ENCODE data around the gene CDKN2A.
"Not testable (repeated sequence)": the region's sequence is repeated elsewhere in the genome, so short reads cannot be mapped to it uniquely, and the experiment has no call there.

Gene CDKN2A

GRCh38 chr9:21965401-21965951 lies 28.7 kb downstream of the CDKN2A start:
- Histone ChIP-seq H3K27ac (no peak overlapping the region), H3K4me3 (peak overlapping the region; percentile 54)
- no peak for DNase-seq (ENCODE audit: low spot score)
- TF ChIP-seq, protein P1, sequence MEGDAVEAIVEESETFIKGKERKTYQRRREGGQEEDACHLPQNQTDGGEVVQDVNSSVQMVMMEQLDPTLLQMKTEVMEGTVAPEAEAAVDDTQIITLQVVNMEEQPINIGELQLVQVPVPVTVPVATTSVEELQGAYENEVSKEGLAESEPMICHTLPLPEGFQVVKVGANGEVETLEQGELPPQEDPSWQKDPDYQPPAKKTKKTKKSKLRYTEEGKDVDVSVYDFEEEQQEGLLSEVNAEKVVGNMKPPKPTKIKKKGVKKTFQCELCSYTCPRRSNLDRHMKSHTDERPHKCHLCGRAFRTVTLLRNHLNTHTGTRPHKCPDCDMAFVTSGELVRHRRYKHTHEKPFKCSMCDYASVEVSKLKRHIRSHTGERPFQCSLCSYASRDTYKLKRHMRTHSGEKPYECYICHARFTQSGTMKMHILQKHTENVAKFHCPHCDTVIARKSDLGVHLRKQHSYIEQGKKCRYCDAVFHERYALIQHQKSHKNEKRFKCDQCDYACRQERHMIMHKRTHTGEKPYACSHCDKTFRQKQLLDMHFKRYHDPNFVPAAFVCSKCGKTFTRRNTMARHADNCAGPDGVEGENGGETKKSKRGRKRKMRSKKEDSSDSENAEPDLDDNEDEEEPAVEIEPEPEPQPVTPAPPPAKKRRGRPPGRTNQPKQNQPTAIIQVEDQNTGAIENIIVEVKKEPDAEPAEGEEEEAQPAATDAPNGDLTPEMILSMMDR (IDR thresholded peaks at IDR 0.05): no peak

GRCh38 chr9:21964925-21965385 lies 29.2 kb downstream of the CDKN2A start:
- Histone ChIP-seq H3K4me3 (peak overlapping the region; percentile 54), H3K27ac (no peak overlapping the region)
- no peak for DNase-seq (ENCODE audit: low spot score)
- TF ChIP-seq, protein P1 (IDR thresholded peaks at IDR 0.05): no peak

GRCh38 chr9:21961569-21961968 lies 32.6 kb downstream of the CDKN2A start:
- H3K4me3 ChIP-seq: no peak overlapping the region
- DNase-seq (ENCODE audit: low spot score): no peak
- TF ChIP-seq, protein P1 (IDR thresholded peaks at IDR 0.05): no peak
- no peak overlapping the region for H3K27ac ChIP-seq

DNA sequence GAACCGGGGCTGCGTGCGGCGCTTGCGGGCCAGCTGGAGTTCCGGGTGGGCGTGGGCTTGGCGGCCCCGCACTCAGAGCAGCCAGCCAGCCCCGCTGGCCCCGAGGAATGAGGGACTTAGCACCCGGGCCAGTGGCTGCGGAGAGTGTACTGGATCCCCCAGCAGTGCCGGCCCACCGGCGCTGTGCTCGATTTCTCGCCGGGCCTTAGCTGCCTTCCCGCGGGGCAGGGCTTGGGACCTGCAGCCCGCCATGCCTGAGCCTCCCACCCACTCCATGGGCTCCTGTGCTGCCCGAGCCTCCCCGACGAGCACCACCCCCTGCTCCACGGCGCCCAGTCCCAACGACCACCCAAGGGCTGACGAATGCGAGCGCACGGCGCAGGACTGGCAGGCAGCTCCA lies 34.9 kb downstream of the CDKN2A start:
- not testable (repeated sequence) for H3K27ac ChIP-seq; DNase-seq (ENCODE audit: low spot score); H3K4me3 ChIP-seq

DNA sequence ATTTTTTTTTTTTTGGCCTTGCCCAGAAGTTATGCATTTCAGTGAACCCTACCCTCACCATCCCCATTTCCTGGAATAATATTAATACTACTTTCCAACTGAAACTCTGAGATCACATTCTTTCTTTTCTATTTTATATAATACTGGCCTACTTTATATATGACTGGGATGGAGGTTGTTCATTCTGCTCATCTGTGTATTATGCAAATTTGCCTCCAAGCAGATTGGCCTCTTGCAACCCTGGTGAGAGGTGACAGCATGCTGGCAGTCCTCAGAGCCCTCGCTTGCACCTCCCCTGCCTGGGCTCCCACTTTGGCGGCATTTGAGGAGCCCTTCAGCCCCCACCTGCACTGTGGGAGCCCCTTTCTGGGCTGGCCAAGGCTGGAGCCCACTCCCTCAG lies 35.4 kb downstream of the CDKN2A start:
- TF ChIP-seq, protein P1 (IDR thresholded peaks at IDR 0.05): no peak
- Histone ChIP-seq H3K27ac (no peak overlapping the region), H3K4me3 (no peak overlapping the region)
- no peak for DNase-seq (ENCODE audit: low spot score)

DNA sequence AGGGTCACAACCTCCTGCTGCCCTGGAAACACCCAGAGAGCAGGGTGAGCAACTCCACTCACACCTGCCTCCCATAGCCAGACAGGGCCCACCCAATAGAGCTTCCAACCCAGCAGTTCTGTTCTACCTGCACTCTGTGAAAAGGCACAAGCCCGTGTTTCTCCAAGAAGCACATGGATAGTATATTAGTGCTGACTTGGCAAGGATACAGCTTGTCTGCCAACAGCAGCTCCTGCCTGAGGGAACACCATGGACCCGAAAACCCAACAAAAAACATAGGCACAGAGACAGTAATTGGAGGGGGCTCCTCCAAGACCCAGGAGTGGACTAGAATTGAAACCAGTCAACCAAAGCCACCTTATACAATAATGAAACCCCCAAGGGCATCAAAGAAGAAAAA lies 48.6 kb downstream of the CDKN2A start:
- H3K27ac ChIP-seq: no peak overlapping the region
- DNase-seq (ENCODE audit: low spot score): no peak
- no peak overlapping the region for H3K4me3 ChIP-seq
- TF ChIP-seq, protein P1 (IDR thresholded peaks at IDR 0.05): no peak

DNA sequence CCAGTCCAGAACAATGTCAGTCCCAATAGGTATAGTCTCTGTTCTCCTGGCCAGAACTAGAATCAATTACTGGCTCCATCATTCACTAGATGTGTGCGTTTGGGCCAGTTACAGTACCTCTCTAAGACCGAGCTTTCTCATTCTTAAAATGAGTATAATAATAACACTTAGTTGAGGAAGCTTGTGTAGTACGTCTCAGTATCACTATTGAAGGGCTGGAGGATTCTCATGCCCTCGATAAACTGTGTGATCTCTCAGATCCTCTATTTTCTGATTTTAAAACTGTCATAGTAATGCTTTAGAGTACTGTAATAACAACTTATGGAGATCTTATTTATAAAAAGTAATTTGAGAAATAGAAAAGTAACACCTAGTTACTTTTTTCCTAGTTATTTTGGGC lies 50.7 kb downstream of the CDKN2A start:
- Histone ChIP-seq H3K27ac (no peak overlapping the region), H3K4me3 (no peak overlapping the region)
- no peak for DNase-seq (ENCODE audit: low spot score)
- TF ChIP-seq, protein P1 (IDR thresholded peaks at IDR 0.05): no peak

Measured in coronary artery (tissue), 2 donors.